HG03432 (cell line): ENCODE data around the gene CENPQ.
"Not testable (repeated sequence)": the region's sequence is repeated elsewhere in the genome, so short reads cannot be mapped to it uniquely, and the experiment has no call there.

Experiments used
- ATAC-seq: cut with Tn5 transposase; IDR thresholded peaks from one replicate; pipeline ENCODE4 v1.9.1; 2021; ENCODE audit warnings: mild to moderate bottlenecking, moderate library complexity; ENCODE audit not compliant: unreplicated experiment

The CENPQ gene

GRCh38 chr6:49462927-49463611 is at the start of gene CENPQ, which contains the start of gene MMUT:
Gene CENPQ (plus strand): TSS chr6:49463370. CDS start chr6:49470177, 6,807 bp downstream.
Gene MMUT (minus strand): TSS chr6:49463253. CDS start chr6:49459466, 3,787 bp downstream.
- ATAC-seq, result peak; percentile 100

GRCh38 chr6:49415358-49415757 is 47.8 kb upstream of the CENPQ start:
- no peak for ATAC-seq

- no peak for ATAC-seq
Measured at GRCh38 chr6:49416195-49416594, 47.0 kb upstream of the CENPQ start.

- ATAC-seq, result no peak
Measured at GRCh38 chr6:49423817-49424216, 39.4 kb upstream of the CENPQ start.

GRCh38 chr6:49430187-49430586 is 33.0 kb upstream of the CENPQ start:
- no peak for ATAC-seq

- no peak for ATAC-seq
Measured at GRCh38 chr6:49430866-49431265, 32.3 kb upstream of the CENPQ start.

- no peak for ATAC-seq
Measured at GRCh38 chr6:49453221-49453620, 9.9 kb upstream of the CENPQ start.

- ATAC-seq, result peak; percentile 86
Measured at GRCh38 chr6:49454787-49455709, 8.1 kb upstream of the CENPQ start.

- no peak for ATAC-seq
Measured at GRCh38 chr6:49457771-49458170, 5.4 kb upstream of the CENPQ start.

- ATAC-seq, result no peak
Measured at GRCh38 chr6:49462071-49462470, 1.1 kb upstream of the CENPQ start.

- ATAC-seq, result peak; percentile 15
Measured at GRCh38 chr6:49462599-49462926, 607 bp upstream of the CENPQ start.

GRCh38 chr6:49463612-49463967 is 420 bp downstream of the CENPQ start:
- no peak for ATAC-seq

- no peak for ATAC-seq
Measured at GRCh38 chr6:49464691-49465090, 1.5 kb downstream of the CENPQ start.

GRCh38 chr6:49468042-49468441 is 4.9 kb downstream of the CENPQ start:
- no peak for ATAC-seq

GRCh38 chr6:49476564-49476963 is 13.4 kb downstream of the CENPQ start:
- ATAC-seq, result not testable (repeated sequence)

- ATAC-seq, result no peak
Measured at GRCh38 chr6:49479308-49479970, 16.3 kb downstream of the CENPQ start.

- not testable (repeated sequence) for ATAC-seq
Measured at GRCh38 chr6:49481846-49482245, 18.7 kb downstream of the CENPQ start.

- not testable (repeated sequence) for ATAC-seq
Measured at GRCh38 chr6:49483380-49483779, 20.2 kb downstream of the CENPQ start.

- ATAC-seq, result no peak
Measured at GRCh38 chr6:49490633-49491032, 27.5 kb downstream of the CENPQ start.

- ATAC-seq, result no peak
Measured at GRCh38 chr6:49497304-49497703, 34.1 kb downstream of the CENPQ start.

GRCh38 chr6:49499126-49499525 is 36.0 kb downstream of the CENPQ start:
- ATAC-seq, result no peak

- ATAC-seq, result no peak
Measured at GRCh38 chr6:49499623-49500022, 36.5 kb downstream of the CENPQ start, which contains the start of gene GLYATL3. Gene GLYATL3 (plus strand): TSS chr6:49499923. CDS start chr6:49511991, 12,068 bp downstream.
